Endodermal cell (in vitro differentiated cells): ENCODE results near the gene BBS9. TPM values are rescaled to one million over a fixed set of nuclear protein-coding genes. Genes with fewer than 3 reads are reported as not detected.

ENCODE experiments used
- DNase-seq: peaks from one replicate; pipeline ENCODE4 v3.0.0-alpha.2; 2017
- H3K27ac ChIP-seq: 2 replicates; pipeline ENCODE4 v1.5.1; 2013; ENCODE audit warnings: mild to moderate bottlenecking, low read depth, low read length, moderate library complexity
- H3K27me3 ChIP-seq: 2 replicates; pipeline ENCODE4 v1.6.1; 2013; ENCODE audit warnings: mild to moderate bottlenecking, low read length, moderate library complexity; ENCODE audit not compliant: insufficient read depth, control insufficient read depth, poor library complexity, severe bottlenecking
- H3K36me3 ChIP-seq: 2 replicates; pipeline ENCODE4 v1.7.0; 2013; ENCODE audit warnings: mild to moderate bottlenecking, low read length, moderate library complexity; ENCODE audit not compliant: control insufficient read depth, insufficient read depth
- H3K4me1 ChIP-seq: one replicate; pipeline ENCODE4 v1.7.0; 2013; ENCODE audit warnings: low read length; ENCODE audit not compliant: control insufficient read depth, insufficient read depth
- H3K4me3 ChIP-seq: 2 replicates; pipeline ENCODE4 v1.5.1; 2013; ENCODE audit warnings: mild to moderate bottlenecking, low read length, moderate library complexity
- H3K9ac ChIP-seq: 2 replicates; pipeline ENCODE4 v1.6.1; 2013; ENCODE audit warnings: mild to moderate bottlenecking, low read length, moderate library complexity; ENCODE audit not compliant: poor library complexity, severe bottlenecking; ENCODE audit errors: extremely low read depth
- H3K9me3 ChIP-seq: 2 replicates; pipeline ENCODE4 v1.6.1; 2013; ENCODE audit warnings: mild to moderate bottlenecking, low read length, moderate library complexity; ENCODE audit not compliant: control insufficient read depth
- H3K27ac Mint-ChIP-seq: 2 replicates; pipeline ENCODE4 v1.8.0; 2020; ENCODE audit warnings: mixed read lengths
- H3K27me3 Mint-ChIP-seq: 2 replicates; pipeline ENCODE4 v1.8.0; 2021; ENCODE audit warnings: mild to moderate bottlenecking, mixed read lengths; ENCODE audit not compliant: insufficient read depth
- H3K36me3 Mint-ChIP-seq: 2 replicates; pipeline ENCODE4 v1.8.0; 2020; ENCODE audit warnings: low read depth, mixed read lengths
- H3K4me1 Mint-ChIP-seq: 2 replicates; pipeline ENCODE4 v1.8.0; 2020; ENCODE audit warnings: mixed read lengths
- H3K4me3 Mint-ChIP-seq: 2 replicates; pipeline ENCODE4 v1.8.0; 2020; ENCODE audit warnings: mild to moderate bottlenecking, moderate library complexity, mixed read lengths
- H3K9me3 Mint-ChIP-seq: 2 replicates; pipeline ENCODE4 v1.8.0; 2020; ENCODE audit warnings: mild to moderate bottlenecking, mixed read lengths
- WGBS, 2 experiments: methylation state at CpG; one replicate each; pipeline versions ENCODE4 v1.1.5 to v1.1.7; 2013; ENCODE audit warnings: missing lambda C conversion rate in 2 of 2, mixed read lengths in 1 of 2; ENCODE audit not compliant: insufficient coverage in 1 of 2, insufficient read length in 1 of 2; 5-methylcytosine and 5-hydroxymethylcytosine counted together
- total RNA-seq, 2 donors: library from RNA; stranded (reverse); fragmentation: NEBNext Ultra II Directional in 1 of 2; extraction: Animal tissue kit (Norgen Biotek cat#: 25700) in 1 of 2; gene quantifications; 2 replicates in 1 of 2; 3 replicates in 1 of 2; pipeline ENCODE4 v1.2.1, GENCODE V29; 2021
- TF ChIP-seq, protein P1 (sequence below): fragments of 200-600 bp; sonication (generic); conservative IDR thresholded peaks from 2 replicates; pipeline ENCODE4 v1.5.0; 2021; ENCODE audit warnings: antibody characterized with exemption, mild to moderate bottlenecking

The BBS9 gene
- total RNA-seq, 2 donors from 2014 or later: 20.7 to 21.6 TPM

DNA sequence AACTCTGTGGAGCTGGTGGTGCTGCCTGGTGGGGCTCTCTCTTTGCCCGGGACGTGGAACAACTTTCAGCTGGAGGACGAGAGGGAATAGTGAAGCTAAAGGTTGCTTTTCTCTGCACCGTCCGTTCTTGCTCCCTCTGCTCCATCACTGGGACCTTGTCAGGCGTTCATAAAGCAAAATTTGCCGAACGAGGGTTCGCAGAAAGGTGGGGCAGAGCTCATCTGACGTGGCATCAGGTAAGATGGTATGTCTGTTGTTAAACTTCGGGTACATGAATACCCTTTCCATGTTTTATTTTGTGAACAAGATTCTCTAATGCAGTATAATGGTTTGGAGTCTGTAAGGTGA lies 416 bp downstream of the BBS9 start:
- TF ChIP-seq, protein P1, sequence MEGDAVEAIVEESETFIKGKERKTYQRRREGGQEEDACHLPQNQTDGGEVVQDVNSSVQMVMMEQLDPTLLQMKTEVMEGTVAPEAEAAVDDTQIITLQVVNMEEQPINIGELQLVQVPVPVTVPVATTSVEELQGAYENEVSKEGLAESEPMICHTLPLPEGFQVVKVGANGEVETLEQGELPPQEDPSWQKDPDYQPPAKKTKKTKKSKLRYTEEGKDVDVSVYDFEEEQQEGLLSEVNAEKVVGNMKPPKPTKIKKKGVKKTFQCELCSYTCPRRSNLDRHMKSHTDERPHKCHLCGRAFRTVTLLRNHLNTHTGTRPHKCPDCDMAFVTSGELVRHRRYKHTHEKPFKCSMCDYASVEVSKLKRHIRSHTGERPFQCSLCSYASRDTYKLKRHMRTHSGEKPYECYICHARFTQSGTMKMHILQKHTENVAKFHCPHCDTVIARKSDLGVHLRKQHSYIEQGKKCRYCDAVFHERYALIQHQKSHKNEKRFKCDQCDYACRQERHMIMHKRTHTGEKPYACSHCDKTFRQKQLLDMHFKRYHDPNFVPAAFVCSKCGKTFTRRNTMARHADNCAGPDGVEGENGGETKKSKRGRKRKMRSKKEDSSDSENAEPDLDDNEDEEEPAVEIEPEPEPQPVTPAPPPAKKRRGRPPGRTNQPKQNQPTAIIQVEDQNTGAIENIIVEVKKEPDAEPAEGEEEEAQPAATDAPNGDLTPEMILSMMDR: no peak
- Mint-ChIP-seq H3K36me3 (no peaks in the 10 kb centered on the region), H3K9me3 (no peaks in the 10 kb centered on the region), H3K4me1 (peaks cover 12% of the 10 kb centered on the region), H3K4me3 (peak overlapping the region; percentile 90), H3K27ac (peak overlapping the region; percentile 91), H3K27me3 (peaks cover 8% of the 10 kb centered on the region)
- H3K36me3 ChIP-seq: no peaks in the 10 kb centered on the region
- no peak for DNase-seq
- no peak overlapping the region for H3K27ac ChIP-seq
- H3K4me3 ChIP-seq: peak overlapping the region; percentile 94
- WGBS, 2 experiments: 4 to 5% methylated on average over 8 to 11 of the region's 11 CpGs
- H3K9ac ChIP-seq: peak overlapping the region; percentile 58
- H3K4me1 ChIP-seq: no peaks in the 10 kb centered on the region
- H3K27me3 ChIP-seq: no peaks in the 10 kb centered on the region
- no peaks in the 10 kb centered on the region for H3K9me3 ChIP-seq

DNA sequence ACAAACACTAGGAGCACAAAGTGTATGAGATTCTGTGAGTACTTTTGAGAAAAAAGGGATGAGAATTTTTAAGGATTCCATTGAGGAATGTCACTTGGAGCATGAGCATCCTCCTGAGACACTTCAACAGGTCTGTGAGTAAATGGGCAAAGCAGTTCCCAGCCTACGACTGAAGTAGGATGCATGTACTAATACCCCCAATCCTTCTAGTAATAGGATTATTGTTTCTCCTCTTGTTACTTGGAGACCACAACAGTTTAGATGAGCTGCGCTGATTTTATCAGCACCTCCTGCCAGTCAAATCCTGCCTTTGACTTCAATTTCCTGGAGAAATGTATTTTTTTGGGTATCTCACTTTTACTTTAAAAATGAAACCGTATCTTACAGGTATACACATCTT lies 820 bp downstream of the BBS9 start:
- Histone ChIP-seq H3K4me1 (no peaks in the 10 kb centered on the region), H3K27ac (no peak overlapping the region), H3K9ac (peak overlapping the region; percentile 58), H3K27me3 (no peaks in the 10 kb centered on the region), H3K36me3 (no peaks in the 10 kb centered on the region), H3K9me3 (no peaks in the 10 kb centered on the region), H3K4me3 (peak overlapping the region; percentile 94)
- H3K9me3 Mint-ChIP-seq: no peaks in the 10 kb centered on the region
- H3K27me3 Mint-ChIP-seq: peaks cover 8% of the 10 kb centered on the region
- peak overlapping the region; percentile 91 for H3K27ac Mint-ChIP-seq
- 67 to 68% methylated on average over 2 to 3 of the region's 3 CpGs for WGBS, 2 experiments
- peak overlapping the region; percentile 90 for H3K4me3 Mint-ChIP-seq
- H3K36me3 Mint-ChIP-seq: no peaks in the 10 kb centered on the region
- DNase-seq: no peak
- H3K4me1 Mint-ChIP-seq: peaks cover 12% of the 10 kb centered on the region
- TF ChIP-seq, protein P1: no peak

DNA sequence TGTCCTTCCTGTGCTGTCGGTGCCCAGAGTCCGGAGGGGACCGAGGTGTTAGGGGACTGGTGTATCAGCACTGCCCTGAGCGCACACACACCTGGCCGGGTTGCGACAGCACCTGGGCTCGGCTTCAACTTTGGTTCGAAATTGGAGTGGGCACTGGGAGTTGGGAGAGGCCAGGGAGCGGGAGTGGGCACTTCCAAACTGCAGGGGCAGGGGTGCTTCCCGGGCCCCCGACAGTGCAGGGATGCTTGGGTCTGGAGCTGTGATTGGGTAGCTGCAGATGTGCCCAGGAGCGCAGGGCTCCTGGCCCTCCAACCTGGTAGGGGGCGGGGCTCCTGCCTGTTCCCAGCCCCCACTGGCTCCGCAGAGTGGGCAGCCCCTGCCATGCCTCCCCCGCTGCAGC lies 7.7 kb downstream of the BBS9 start:
- Mint-ChIP-seq H3K27me3 (peaks cover 3% of the 10 kb centered on the region), H3K27ac (no peak overlapping the region), H3K36me3 (no peaks in the 10 kb centered on the region), H3K4me1 (no peaks in the 10 kb centered on the region), H3K9me3 (peaks cover 8% of the 10 kb centered on the region), H3K4me3 (no peak overlapping the region)
- WGBS, 2 experiments: 89 to 97% methylated on average over 5 to 15 of the region's 15 CpGs
- H3K4me3 ChIP-seq: no peak overlapping the region
- H3K27me3 ChIP-seq: no peaks in the 10 kb centered on the region
- no peak overlapping the region for H3K9ac ChIP-seq
- no peak overlapping the region for H3K27ac ChIP-seq
- no peaks in the 10 kb centered on the region for H3K36me3 ChIP-seq
- no peaks in the 10 kb centered on the region for H3K4me1 ChIP-seq
- TF ChIP-seq, protein P1: no peak
- no peak for DNase-seq
- H3K9me3 ChIP-seq: no peaks in the 10 kb centered on the region
